GM19397 (cell line): ENCODE results near the gene ADAMTSL2.

Source experiments
- ATAC-seq: cut with Tn5 transposase; IDR thresholded peaks from one replicate; pipeline ENCODE4 v1.9.1; 2021; ENCODE audit warnings: mild to moderate bottlenecking, moderate library complexity; ENCODE audit not compliant: unreplicated experiment

ADAMTSL2 gene

DNA sequence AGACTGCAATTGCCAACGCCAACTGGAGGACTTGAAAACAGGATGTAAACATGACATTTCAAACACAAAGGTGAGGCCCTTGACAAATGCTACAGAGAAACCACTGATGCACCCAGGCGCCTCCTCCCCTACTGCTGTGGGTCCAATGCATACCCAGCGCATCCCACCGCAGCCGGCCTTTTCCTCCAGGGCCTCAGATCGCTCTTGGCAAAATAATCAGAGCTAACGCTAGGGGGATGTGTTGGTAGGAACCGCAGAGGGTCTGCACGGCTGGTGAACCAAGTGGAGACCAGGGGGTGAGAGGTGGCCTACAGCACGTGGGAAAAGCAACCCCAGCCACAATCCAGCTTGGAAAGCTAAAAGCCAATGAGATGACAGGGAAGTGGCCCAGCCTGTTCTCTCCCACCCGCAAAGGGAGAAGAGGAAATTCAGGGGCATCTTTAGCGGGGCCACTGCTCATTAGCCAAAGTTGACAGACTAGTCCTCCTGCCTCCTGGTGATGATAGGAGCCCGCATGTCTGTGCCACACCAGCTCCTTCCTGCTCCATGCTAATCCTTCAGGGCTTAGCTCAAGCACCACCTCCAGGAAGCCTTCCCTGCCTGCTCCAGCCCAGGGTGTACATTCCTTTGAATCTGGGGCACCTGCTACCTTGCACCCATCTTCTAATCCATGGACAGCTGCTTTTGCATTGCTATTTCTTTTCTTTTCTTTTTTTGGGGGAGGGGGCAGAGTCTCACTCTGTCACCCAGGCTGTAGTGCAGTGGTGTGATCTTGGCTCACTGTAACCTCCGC lies 68.8 kb downstream of the ADAMTSL2 start:
- ATAC-seq, result no peak

DNA sequence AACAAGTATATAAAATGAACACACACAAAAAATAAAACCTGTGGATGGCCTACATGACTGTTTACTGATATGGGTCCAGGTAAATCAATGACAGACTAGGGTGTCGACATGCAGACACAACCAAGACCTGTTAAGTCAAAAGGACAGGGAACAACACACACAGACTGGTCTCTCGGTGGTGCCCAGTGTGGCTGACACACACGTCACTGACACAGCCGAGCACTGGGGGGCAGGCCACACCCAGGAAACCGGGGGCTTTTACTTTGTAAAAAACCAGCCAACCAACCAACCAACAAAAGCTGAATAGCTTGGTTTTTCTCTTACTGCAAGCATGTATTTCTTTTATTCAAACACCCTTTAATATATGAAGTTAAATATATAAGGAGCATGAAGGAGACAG lies 69.7 kb downstream of the ADAMTSL2 start:
- no peak for ATAC-seq

DNA sequence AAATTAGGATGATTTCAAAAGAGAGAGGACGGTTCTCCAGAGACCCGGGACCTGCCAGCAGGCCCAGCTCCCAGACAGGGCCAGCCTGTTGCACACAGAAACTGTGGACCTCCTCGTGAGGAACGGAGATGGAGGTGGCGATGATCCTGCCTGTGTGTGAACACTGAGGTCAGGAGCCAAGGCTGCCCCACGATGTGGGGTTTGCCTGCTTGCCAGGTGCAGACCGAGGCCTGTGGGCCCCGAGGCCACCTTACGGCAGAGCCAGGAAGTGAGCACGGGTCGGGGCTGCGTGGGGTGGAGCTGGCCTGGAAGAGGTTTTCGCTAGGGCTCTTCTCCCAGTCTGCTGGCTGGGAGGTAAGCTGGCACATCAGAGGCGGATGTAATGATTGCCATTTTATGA lies 70.4 kb downstream of the ADAMTSL2 start:
- ATAC-seq, result no peak

DNA sequence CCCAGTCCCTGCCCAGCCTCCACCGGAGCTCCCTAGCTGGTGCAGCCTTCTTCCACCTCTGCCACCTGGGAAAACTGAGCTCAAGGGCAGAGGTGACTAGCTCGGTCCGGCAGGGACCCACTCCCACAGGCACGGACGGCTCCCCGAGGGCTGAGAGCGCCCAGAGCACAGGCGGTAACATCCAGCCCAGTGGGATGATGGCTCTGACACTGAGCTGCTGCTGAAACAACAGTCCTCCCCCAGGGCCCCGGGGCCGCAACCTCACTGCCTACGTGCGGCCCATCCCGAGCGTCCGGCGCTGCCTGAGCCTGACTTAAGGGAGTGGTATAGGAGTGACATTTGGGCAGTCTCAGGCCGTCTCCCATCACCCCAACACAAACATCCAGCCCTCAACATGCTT lies 70.9 kb downstream of the ADAMTSL2 start:
- no peak for ATAC-seq

DNA sequence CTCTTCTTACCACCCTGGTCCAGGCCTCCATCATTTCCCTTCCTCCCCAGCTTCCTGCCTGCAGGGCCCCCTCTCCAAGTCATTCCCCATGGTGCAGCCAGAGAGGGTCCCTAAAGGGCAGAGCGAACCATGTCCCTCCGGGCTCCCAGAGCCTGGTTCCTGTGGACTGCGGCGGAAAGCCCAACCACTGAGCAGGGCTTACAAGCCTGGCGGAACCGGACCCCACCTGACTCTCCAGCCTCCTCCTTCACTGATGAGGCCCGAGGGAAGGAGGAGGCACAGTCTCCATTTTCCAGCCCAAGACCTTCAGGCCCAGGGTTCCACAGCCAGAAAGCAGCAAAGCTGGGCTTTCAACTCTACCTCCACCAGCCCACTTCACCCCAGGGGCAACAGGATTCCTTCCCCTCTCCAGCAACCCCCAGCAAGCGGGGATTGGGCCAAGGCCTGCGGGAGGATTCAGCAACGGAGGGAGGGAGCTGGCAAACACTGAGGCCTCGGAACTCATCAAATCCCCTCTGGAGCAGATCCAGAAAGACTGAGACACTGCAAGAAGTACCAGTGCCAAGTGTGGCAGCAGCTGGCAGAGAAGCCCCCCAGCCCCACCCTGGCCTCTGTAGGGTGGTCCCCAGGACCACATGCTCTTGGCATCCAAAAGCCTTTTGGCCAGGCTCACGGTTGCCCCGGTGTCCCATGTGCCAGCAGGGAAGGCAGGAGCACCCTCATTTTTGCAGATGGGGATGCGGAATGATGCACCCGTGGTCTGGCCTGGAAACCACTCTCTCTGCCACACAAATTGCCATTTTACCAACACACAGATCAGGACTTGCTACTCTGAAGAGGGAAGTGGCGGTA lies 71.6 kb downstream of the ADAMTSL2 start:
- no peak for ATAC-seq

DNA sequence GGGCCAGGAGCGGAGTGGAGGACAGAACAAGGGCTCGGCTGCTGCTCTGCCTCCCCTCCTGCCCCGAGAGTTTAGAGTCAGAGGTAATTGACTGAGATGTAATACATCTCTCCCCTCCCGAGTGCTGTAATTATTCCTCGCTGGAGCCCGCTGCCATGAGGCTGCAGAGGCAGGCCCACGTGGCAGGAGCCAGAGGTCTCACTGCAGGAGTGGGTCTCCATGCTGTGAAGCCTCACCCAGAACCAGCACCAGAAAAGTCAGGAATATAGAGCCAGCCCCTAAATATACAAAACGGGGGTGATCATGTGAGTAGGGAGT lies 72.2 kb downstream of the ADAMTSL2 start:
- ATAC-seq, result no peak

DNA sequence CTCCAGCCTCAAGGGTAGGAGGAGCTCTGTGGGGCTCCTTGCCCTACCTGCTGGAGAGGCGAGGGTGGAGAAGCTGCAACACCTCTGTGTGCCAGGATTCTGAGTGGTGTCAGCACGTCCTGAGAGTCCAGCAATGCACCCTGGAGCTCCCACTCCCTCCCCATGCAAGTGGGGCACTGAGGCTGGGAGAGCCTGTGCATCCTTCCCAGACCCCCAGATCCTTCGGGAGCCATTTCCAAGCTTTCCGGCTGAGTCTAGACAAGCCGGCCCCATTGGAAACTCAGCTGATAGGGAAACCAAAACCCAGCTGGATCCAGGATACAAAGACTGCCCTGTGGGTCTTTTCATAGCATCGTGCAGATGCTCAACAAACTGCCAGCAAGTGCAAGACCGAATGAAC lies 72.9 kb downstream of the ADAMTSL2 start:
- no peak for ATAC-seq

DNA sequence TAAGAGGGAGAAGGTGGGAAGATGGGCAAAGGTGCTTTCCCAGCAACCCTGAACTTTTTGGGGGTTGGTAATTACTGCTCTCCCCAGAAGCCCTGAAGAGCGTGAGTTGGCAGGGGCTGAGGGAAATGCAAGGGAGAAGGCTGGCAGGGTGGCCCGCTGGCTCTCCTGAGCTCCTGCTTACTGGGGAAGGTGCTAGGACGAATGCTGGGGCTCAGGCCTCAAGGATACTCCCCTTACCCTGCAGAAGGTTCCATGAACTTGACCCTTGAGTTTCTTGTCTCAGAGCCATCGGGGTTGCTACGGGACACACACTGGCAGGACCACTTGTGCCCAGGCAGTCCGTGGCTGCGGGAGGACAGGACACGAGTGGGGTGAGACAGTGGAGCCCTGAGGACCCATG lies 73.5 kb downstream of the ADAMTSL2 start:
- ATAC-seq, result no peak

DNA sequence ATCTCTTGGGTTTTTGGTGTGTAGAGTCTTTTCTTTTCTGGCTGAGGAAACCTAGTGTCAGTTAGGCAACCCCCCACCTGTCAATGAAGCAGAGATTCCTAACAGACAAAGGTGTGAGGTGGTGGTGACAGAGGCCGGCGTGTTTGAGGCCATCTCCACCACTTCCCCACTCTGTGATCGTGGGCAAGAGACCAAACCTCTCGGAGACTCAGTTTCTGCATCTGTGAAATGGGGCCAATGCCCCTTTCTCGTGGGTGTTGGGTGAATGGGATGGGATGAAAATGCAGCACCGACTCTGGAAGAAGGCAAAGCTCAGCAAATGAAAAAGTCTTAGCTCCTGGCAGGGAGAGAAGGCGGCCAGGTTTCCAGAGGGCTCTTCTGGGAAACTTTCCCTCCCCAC lies 73.9 kb downstream of the ADAMTSL2 start:
- no peak for ATAC-seq

DNA sequence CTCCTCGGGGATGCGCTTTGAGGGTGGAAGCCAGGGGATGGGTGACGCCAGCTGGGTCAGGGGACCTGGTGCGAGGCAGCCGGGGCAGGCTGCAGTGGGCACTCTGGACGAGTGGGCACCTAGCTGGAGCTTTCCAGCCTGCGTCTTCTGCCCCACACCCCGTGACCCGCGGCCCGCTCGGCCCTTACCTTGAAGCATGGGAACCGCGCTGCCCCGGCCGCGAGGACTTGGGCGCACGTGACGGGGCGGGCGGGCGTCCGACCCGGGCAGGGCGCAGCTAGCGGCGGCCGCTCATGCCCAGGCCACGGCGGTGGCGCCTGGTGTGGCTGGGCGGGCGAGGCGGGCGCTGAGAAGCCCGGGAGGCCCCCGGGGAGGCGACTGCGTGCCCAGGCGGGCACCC lies 74.4 kb downstream of the ADAMTSL2 start:
- no peak for ATAC-seq

DNA sequence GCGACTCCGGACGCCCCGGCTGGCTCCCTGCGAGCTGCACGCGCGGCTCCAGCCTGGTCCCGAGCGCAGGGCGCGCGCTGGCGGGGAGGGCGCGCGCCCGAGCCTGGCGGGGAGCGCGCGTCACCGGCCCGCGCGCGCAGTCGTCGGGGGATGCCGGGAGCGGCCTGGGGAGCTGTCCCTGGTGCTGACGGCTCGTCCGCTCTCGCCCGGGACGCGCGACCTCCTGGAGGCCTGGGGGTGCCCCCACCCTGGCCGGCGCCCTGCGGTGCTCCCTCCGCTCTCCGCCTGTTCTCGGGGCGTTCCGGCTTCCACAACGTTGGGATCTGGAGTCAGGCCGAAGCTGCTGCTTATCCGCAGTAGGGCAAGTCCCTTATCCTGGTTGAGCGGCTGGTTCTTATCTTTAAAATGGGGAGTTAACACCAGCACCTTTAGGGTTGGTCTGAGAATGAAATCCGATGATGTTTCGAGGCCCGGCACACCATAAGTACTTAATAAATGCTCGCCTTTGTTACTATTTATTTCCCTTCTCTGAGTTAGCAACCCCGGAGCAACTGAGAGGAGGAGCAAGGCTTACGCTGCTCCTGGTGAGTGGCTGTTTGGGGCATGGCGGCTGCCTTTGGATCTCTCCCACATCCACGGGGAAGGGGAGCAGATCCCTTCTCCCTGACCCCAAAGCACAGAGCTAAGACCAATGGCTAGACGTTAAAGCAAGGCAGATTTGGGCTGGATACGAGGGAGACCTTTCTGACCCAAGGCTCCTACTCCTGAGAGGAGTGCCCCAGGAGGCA lies 75.0 kb downstream of the ADAMTSL2 start, which contains the start of gene FAM163B:
Gene FAM163B, minus strand, starts transcription at position 79 of the 788 bp plus-strand sequence. CDS start 29,166 bp downstream, outside the sequence.
- no peak for ATAC-seq

DNA sequence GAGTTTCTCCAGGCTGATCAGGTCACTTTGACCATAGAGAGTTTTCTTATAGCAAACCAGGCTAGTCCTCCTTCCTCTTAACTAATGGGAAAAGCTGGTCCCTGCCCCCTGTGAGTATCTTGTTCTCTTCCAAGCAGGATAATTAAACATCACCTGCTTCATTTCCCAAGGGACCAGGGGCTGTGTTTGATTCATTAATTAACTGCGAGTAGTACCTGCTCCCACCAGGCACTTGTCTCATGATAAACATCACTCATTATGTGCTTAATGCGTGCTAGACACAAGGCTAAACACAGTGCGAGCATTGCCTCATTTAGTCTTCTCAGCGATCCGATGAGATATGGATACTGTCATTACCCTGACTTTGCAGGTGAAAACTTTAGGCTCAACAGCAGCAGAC lies 76.3 kb downstream of the ADAMTSL2 start:
- ATAC-seq, result no peak

DNA sequence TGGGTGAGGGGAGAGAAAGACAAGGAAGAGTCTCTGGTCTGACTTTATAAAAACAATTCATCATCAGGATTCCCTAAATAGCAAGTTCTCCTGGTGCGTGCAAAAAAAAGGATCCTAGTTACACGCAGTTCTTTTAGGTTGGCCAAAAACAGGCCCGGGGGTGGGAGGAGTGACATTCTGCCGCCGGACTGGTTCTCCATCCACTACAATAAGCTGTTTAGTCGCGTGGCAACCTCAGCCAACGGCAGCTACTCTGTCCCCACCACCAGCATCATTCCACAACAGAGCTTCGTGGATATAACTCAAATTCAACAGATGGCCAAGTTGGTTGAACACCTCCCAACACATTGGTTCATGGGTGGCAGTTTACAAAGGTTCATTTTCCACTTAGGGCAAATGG lies 77.5 kb downstream of the ADAMTSL2 start:
- no peak for ATAC-seq

DNA sequence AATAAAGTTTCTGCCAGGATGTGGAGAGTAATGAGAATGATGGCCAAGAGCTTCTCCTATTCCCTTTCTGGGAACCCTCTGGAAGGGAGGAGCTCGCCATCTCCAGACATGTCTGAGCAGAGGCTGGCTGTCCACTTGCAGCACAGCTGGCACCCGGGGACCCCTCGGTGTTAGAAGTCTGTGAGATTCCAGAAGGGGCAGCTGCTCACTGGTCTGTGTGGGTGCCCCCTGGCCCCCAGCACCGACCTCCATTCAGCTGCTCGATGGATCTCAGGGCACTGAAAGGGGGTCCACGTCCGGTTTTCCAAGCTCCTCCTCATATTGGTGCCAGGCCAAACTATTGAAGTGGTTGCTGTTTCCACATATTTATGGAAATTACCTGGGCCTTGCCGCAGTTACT lies 78.3 kb downstream of the ADAMTSL2 start:
- no peak for ATAC-seq

DNA sequence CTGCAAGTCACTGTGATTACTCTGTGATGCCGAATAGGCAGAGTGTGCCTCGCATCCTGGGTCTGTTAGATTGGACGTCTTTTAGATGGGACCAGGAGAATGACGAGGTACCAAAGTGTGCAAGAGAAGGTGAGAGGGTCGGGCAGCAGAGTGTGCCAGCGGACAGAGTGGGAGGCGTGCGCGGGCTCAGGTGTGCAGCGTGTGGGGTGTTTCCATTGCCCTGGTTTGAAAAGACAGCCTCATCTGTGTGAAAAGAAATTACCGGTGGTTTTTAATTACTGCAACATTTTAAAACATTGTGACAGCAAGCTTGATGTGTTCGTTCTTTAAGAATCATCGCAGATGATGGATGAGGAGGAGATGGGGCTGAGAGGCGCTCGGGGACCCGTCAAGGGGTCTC lies 78.9 kb downstream of the ADAMTSL2 start:
- no peak for ATAC-seq

DNA sequence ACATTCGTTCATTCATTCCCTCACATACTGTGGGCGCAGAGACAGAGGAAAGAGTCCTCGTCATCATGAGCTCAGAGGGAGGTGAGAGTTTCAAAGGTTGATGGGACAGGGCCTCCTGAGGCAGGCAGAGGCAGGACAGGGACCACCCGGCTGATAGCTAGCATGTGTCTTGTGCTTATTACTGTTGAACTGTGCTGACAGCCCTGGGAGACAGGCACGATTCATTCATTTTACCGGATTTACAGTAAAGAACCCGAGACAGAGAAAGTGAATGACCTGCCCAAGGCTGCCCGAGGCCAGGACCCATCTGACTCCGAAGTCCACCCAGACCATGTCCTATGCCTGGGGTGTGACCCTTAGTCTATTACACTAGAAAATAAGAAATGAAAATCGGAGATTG lies 79.6 kb downstream of the ADAMTSL2 start:
- no peak for ATAC-seq

DNA sequence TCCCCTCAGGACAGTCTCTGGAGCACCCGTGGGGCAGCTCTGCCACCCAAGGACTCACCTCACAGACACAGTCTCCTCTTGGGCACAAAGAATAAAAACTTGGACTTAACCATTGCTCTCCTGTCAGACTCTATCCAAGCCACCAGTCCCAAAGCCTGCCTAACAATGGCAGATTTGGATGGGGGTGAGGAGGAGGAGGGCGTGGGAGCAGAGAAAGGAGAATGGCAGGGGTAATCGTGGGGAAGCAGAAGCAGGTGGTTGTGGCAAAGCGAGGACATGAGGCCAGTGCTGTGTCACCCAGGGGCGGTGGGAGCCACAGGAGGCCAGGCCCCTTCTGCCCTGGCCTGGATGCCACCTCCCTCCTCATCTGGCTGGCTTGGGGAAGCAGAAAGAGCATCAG lies 80.2 kb downstream of the ADAMTSL2 start:
- no peak for ATAC-seq

DNA sequence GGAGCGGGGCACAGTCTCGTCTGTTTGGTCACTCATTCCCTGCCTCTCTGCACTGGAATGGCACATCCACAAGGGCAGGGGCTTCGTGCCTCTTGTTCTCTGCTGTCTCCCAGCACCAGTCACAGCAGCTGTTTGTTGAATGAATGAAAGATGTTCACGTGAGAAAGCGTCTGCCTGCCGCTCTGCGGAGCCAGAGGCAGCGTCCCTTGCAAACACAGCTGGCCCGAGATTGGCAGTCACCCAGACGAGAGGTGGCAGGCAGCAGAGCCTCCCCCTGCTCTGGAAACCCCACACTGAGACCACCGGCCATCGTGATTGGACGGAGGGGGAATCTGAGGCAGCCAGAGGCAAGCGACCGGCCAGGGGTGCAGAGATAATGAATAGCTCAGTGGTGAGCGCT lies 80.7 kb downstream of the ADAMTSL2 start:
- ATAC-seq, result no peak

DNA sequence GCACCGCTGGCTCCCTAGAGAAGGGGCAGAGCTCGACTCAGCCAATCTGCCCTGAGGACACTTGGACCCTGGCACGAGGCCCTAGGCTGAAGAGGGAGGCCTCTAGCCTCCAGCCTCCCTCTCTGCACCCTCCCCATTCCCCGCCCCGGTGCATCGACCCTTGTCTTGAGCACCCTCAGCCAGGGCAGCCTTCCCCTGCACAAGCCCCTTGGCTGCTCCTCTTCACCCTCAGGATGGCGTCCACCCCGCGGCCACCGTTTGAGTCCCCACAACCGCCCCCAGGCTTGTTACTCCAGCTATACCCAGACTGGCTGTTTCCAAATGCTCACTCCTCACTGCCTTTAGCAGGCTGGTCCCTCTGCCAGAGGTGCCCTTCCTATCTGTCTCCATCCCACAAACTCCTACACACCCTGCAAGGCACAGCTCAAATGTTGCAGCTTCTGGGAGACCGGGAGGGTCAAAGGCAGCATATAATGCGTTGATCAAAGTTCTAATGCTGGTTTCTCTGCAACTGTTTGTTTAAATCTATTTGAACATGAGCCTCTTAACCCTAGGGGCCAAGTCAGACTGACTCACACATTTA lies 81.2 kb downstream of the ADAMTSL2 start:
- no peak for ATAC-seq

DNA sequence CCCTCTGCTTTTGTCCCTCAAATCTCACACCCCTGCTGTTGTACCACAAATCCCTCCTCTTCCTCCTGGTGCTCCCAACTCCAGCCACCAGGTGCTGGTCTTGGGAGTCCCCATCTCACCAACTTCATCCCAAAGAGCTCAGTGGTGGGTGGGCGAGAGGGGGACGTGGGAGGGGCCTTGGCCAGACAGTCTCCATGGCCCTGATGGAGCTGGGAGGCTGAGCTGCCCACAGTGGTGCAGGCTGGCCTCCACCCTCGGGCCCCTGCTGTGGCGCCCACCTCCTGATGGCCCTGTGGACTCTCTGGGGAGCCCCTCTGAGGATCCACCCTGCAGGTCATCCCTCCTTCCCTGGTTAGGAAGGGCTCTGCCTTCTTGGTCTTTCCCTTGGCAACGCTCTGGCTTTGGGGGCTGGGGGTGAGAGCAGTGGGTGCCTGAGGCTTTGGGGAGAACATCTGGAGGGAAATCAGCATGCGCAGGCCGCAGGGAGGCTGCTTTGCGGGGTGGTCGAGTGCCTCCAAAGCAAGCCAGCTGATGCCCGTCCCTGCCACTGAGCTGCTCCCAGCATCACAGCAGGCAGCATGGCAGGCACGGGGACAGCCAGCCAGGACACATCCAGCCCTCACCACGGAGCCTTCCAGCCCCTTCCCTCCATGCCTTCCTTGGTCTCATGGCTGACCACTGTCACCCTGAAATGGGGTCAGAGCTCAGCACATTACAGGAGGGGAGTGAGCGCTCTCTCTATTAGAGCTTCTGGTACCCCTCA lies 82.3 kb downstream of the ADAMTSL2 start:
- ATAC-seq, result no peak
